Esophagus muscularis mucosa (tissue), 4 donors: ENCODE data around the gene SLC4A9. TPM values are rescaled to one million over a fixed set of nuclear protein-coding genes. Genes with fewer than 3 reads are reported as not detected.

Experiments used
- DNase-seq: peaks from one replicate; pipeline ENCODE4 v3.0.0-alpha.2; 2017; ENCODE audit errors: extremely low spot score
- H3K27ac ChIP-seq, 4 donors: fragments of 200-600 bp; sonication (generic); replicated peaks in 1 of 4; 1 replicate in 3 of 4; 2 replicates in 1 of 4; pipeline ENCODE4 v1.5.1; 2016 to 2019; ENCODE audit warnings: mild to moderate bottlenecking in 1 of 4
- H3K27me3 ChIP-seq, 4 donors: fragments of 200-600 bp; sonication (generic); one replicate each; pipeline versions ENCODE4 v1.5.1 to v1.6.0; 2016 to 2019
- H3K36me3 ChIP-seq, 4 donors: fragments of 200-600 bp; sonication (generic); one replicate each; pipeline ENCODE4 v1.5.1; 2016 to 2019
- H3K4me1 ChIP-seq, 4 donors: fragments of 200-600 bp; sonication (generic); one replicate each; pipeline ENCODE4 v1.5.1; 2016 to 2019
- H3K4me3 ChIP-seq, 4 donors: fragments of 200-600 bp; sonication (generic); 1 replicate in 2 of 4; 2 replicates in 2 of 4; pipeline ENCODE4 v1.5.1; 2016 to 2019; ENCODE audit warnings: mild to moderate bottlenecking in 4 of 4, moderate library complexity in 1 of 4
- H3K9me3 ChIP-seq, 4 donors: fragments of 200-600 bp; sonication (generic); 1 replicate in 3 of 4; 2 replicates in 1 of 4; pipeline ENCODE4 v1.5.1; 2016 to 2019
- CTCF ChIP-seq, 3 experiments: fragments of 200-600 bp in 2 of 3; fragments of 450-650 bp in 1 of 3; sonication (generic) in 2 of 3; IDR thresholded peaks; one replicate each; pipeline ENCODE4 v1.5.1; 2017 to 2019; ENCODE audit warnings: antibody characterized with exemption in 3 of 3, mild to moderate bottlenecking in 2 of 3, moderate library complexity in 1 of 3
- EP300 ChIP-seq: sonication (generic); formaldehyde crosslinking; IDR thresholded peaks from one replicate; pipeline ENCODE4 v1.6.1; 2017; ENCODE audit warnings: antibody characterized with exemption
- POLR2A ChIP-seq: fragments of 450-650 bp; IDR thresholded peaks from one replicate; pipeline ENCODE4 v1.6.1; 2017; ENCODE audit warnings: antibody characterized with exemption, moderate library complexity, mild to moderate bottlenecking, low read depth
- POLR2AphosphoS5 ChIP-seq, 2 donors: sonication (generic); formaldehyde crosslinking; IDR thresholded peaks; one replicate each; pipeline ENCODE4 v1.6.1; 2017; ENCODE audit warnings: antibody characterized with exemption in 2 of 2
- WGBS: methylation state at CpG from one replicate; pipeline ENCODE4 v1.1.5; 2018; 5-methylcytosine and 5-hydroxymethylcytosine counted together
- intact Hi-C: fragments of 100-400 bp; cut with DNase I; formaldehyde crosslinking; loops from one replicate; pipeline ENCODE4 v1.15.1; 2023
- total RNA-seq, 4 donors: library from RNA; depleted of rRNA; stranded (reverse); fragments of >200 nt; gene quantifications; one replicate each; pipeline versions ENCODE4 v1.1.0 to v1.2.1, GENCODE V29; 2016

The SLC4A9 gene
- total RNA-seq, 4 donors from 2014 or later = not detected

- Histone ChIP-seq H3K9me3 (no peaks in the 10 kb centered on the region), H3K27ac (peak overlapping the region; percentile 59 to 81 (median 66)), H3K4me3 (no peak overlapping the region), H3K27me3 (no peaks in the 10 kb centered on the region), H3K36me3 (no peaks in the 10 kb centered on the region), H3K4me1 (peaks cover 27 to 34% (median 31%) of the 10 kb centered on the region in 4 donors)
- WGBS = 92% methylated on average over 7 of the region's 7 CpGs
- DNase-seq = no peak
- intact Hi-C loops = no loop called here
- TF ChIP-seq CTCF (IDR thresholded peaks at IDR 0.05) = no peak
- no peak for TF ChIP-seq EP300
- no peak for TF ChIP-seq POLR2AphosphoS5 (IDR thresholded peaks at IDR 0.05)
- no peak for TF ChIP-seq POLR2A
Measured at GRCh38 chr5:140312791-140313189, 47.2 kb upstream of the SLC4A9 start.

GRCh38 chr5:140317859-140318258 is 42.1 kb upstream of the SLC4A9 start:
- H3K36me3 ChIP-seq = no peaks in the 10 kb centered on the region
- peaks cover 18 to 24% (median 22%) of the 10 kb centered on the region in 4 donors for H3K4me1 ChIP-seq
- H3K27ac ChIP-seq = no peak overlapping the region
- 83% methylated on average over 5 of the region's 5 CpGs for WGBS
- no peaks in the 10 kb centered on the region for H3K27me3 ChIP-seq
- no peak for DNase-seq
- H3K9me3 ChIP-seq = no peaks in the 10 kb centered on the region
- no peak for TF ChIP-seq POLR2A
- TF ChIP-seq EP300 = no peak
- TF ChIP-seq POLR2AphosphoS5 (IDR thresholded peaks at IDR 0.05) = no peak
- no peak for TF ChIP-seq CTCF (IDR thresholded peaks at IDR 0.05)
- intact Hi-C loops = no loop called here
- H3K4me3 ChIP-seq = no peak overlapping the region

- Histone ChIP-seq H3K4me1 (peaks cover 23 to 27% (median 27%) of the 10 kb centered on the region in 4 donors), H3K4me3 (no peak overlapping the region), H3K27me3 (no peaks in the 10 kb centered on the region), H3K9me3 (no peaks in the 10 kb centered on the region), H3K36me3 (no peaks in the 10 kb centered on the region), H3K27ac (no peak overlapping the region)
- WGBS = 95% methylated on average over 4 of the region's 4 CpGs
- no peak for TF ChIP-seq POLR2A
- no peak for TF ChIP-seq POLR2AphosphoS5 (IDR thresholded peaks at IDR 0.05)
- TF ChIP-seq EP300 = no peak
- TF ChIP-seq CTCF (IDR thresholded peaks at IDR 0.05) = no peak
- intact Hi-C loops = no loop called here
- DNase-seq = no peak
Measured at GRCh38 chr5:140318792-140319191, 41.2 kb upstream of the SLC4A9 start.

GRCh38 chr5:140319833-140320232 is 40.2 kb upstream of the SLC4A9 start:
- Histone ChIP-seq H3K36me3 (no peaks in the 10 kb centered on the region), H3K4me3 (no peak overlapping the region), H3K27me3 (no peaks in the 10 kb centered on the region), H3K27ac (no peak overlapping the region), H3K9me3 (no peaks in the 10 kb centered on the region), H3K4me1 (peaks cover 34 to 37% (median 35%) of the 10 kb centered on the region in 4 donors)
- 86% methylated on average over 1 of the region's 1 CpG for WGBS
- TF ChIP-seq POLR2AphosphoS5 (IDR thresholded peaks at IDR 0.05) (no peak), CTCF (IDR thresholded peaks at IDR 0.05) (no peak), EP300 (no peak), POLR2A (no peak)
- intact Hi-C loops = no loop called here
- DNase-seq = no peak

GRCh38 chr5:140321796-140322195 is 38.2 kb upstream of the SLC4A9 start:
- Histone ChIP-seq H3K36me3 (no peaks in the 10 kb centered on the region), H3K4me1 (peaks cover 35 to 43% (median 42%) of the 10 kb centered on the region in 4 donors)
- WGBS = 75% methylated on average over 2 of the region's 2 CpGs

More at GRCh38 chr5:140321796-140322195, 38.2 kb upstream of the SLC4A9 start:
- TF ChIP-seq POLR2AphosphoS5 (IDR thresholded peaks at IDR 0.05) (peak; percentile 13 to 29), POLR2A (no peak), CTCF (IDR thresholded peaks at IDR 0.05) (no peak), EP300 (no peak)
- no peaks in the 10 kb centered on the region for H3K9me3 ChIP-seq
- peak; percentile 92 for DNase-seq
- intact Hi-C loops = no loop called here
- H3K27me3 ChIP-seq = no peaks in the 10 kb centered on the region
- peak overlapping the region in 1 of 4 donors; percentile 83 for H3K27ac ChIP-seq
- H3K4me3 ChIP-seq = no peak overlapping the region
